Gastroesophageal sphincter (tissue), 3 donors: ENCODE measurements around the gene RAET1E.

Source experiments
- EP300 ChIP-seq: sonication (generic); formaldehyde crosslinking; IDR thresholded peaks from one replicate; pipeline ENCODE4 v1.6.1; 2017; ENCODE audit warnings: antibody characterized with exemption, mild to moderate bottlenecking
- POLR2A ChIP-seq, 2 donors: fragments of 450-650 bp; IDR thresholded peaks; one replicate each; pipeline ENCODE4 v1.6.1; 2017; ENCODE audit warnings: antibody characterized with exemption in 2 of 2, mild to moderate bottlenecking in 2 of 2, moderate library complexity in 1 of 2
- POLR2AphosphoS5 ChIP-seq: sonication (generic); formaldehyde crosslinking; IDR thresholded peaks from one replicate; pipeline ENCODE4 v1.6.1; 2017; ENCODE audit warnings: antibody characterized with exemption
- TF ChIP-seq, protein P1 (sequence below), 4 experiments: fragments of 200-600 bp in 2 of 4; fragments of 450-650 bp in 2 of 4; sonication (generic) in 1 of 4; IDR thresholded peaks; one replicate each; pipeline ENCODE4 v1.5.1; 2017 to 2019; ENCODE audit warnings: antibody characterized with exemption in 4 of 4, mild to moderate bottlenecking in 2 of 4, moderate library complexity in 2 of 4

DNA sequence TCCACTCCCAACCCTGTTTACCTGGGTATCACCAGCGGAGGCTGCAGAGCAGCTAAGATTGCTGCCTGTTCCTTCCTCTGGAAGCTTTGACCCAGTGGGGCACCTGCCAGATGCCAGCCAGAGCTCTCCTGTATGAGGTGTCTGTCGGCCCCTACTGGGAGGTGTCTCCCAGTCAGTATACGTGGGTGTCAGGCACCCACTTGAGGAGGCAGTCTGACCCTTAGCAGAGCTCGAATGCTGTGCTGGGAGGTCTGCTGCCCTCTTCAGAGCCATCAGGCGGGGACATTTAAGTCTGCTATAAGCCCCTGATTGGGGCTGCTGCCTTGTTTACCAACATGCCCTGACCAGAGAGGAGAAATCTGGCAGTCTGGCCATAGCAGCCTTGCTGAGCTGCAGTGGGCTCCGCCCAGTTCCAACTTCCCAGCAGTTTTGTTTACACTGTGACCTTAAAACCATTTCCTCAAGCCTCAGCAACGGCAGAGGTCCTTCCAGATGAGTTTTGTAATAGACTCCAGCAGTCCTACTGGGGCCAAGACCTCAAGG lies 2.8 kb downstream of the RAET1E start:
- TF ChIP-seq, protein P1, sequence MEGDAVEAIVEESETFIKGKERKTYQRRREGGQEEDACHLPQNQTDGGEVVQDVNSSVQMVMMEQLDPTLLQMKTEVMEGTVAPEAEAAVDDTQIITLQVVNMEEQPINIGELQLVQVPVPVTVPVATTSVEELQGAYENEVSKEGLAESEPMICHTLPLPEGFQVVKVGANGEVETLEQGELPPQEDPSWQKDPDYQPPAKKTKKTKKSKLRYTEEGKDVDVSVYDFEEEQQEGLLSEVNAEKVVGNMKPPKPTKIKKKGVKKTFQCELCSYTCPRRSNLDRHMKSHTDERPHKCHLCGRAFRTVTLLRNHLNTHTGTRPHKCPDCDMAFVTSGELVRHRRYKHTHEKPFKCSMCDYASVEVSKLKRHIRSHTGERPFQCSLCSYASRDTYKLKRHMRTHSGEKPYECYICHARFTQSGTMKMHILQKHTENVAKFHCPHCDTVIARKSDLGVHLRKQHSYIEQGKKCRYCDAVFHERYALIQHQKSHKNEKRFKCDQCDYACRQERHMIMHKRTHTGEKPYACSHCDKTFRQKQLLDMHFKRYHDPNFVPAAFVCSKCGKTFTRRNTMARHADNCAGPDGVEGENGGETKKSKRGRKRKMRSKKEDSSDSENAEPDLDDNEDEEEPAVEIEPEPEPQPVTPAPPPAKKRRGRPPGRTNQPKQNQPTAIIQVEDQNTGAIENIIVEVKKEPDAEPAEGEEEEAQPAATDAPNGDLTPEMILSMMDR (IDR thresholded peaks at IDR 0.05): peak in 1 of 4 experiments; percentile 6
- TF ChIP-seq POLR2A (IDR thresholded peaks at IDR 0.05) (no peak), EP300 (no peak), POLR2AphosphoS5 (peak; percentile 87)
